ENCODE measurements around the gene SLC24A4.

The SLC24A4 gene

DNA sequence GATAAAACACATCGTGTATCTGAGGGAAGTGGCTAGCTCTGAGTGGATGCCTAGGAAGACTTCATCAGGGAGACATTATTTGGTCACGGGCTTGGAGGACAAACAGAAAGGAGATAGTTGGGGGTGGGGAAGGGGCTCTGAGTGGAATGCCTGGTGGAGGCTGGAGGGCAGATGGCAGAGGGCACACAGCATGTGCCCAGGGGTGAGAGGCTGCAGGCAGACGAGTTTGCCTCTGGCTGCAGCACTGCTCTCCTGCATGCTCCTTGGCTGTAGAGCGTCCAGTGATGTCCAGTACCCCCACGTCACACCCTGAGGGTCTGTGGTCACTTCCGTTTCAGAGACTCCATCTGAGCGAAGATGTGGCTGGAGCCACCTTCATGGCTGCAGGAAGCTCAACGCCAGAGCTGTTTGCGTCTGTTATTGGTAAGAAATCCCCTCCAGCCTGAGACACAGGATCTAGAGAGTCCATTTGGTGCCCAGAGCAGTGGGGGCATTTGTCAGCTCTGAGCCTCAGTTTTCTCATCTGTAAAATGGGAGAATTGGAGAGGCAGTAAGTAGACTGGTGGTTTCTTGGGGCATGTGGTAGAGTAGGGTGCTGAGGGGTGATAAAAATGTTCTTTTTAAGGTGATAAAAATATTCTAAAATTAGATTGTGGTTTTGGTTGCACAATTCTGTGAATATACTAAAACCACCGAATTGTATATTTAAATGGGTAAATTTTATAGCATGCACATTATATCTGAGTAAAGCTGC lies 119.0 kb downstream of the SLC24A4 start:
- DNase-seq: no peak

DNA sequence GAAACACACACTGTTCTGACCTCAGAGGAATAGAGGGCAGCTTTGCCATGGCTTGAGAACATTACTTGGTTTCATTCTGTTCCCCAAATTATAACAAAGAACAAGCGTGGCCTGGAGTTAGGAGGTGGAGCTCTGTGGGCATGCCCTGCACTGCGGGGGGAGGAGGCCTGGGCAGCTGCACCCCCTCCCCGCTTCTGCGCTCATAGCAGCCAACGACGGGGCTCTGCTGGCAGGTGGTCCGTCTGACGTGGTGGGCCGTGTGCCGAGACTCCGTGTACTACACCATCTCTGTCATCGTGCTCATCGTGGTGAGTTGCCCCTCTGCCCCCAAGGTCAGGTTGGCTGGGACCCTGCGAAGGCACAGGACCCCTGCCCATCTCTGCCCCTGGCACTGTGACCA lies 120.2 kb downstream of the SLC24A4 start:
- no peak for DNase-seq

- DNase-seq: no peak
Observed at GRCh38 chr14:92443741-92444140, 120.8 kb downstream of the SLC24A4 start.

DNA sequence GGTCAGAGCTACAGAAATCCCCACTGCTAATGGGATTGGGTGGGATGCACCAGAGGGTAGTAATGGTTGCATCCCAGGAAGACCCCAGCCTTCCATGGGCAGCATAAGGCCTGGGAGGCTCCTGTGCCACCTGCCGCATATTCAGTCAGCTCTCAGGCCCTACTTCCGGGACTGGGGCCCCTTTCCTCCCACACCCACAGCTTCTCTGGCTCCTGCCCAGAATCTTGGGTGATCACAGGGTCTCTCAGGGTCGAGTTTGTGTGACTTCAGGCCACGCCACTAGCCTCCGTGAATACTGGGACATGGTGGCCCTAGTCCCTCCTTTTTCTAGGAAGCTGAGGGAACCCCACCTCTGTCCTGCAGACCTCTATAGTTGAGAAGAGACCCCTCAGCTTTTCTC lies 123.8 kb downstream of the SLC24A4 start:
- DNase-seq: no peak

DNA sequence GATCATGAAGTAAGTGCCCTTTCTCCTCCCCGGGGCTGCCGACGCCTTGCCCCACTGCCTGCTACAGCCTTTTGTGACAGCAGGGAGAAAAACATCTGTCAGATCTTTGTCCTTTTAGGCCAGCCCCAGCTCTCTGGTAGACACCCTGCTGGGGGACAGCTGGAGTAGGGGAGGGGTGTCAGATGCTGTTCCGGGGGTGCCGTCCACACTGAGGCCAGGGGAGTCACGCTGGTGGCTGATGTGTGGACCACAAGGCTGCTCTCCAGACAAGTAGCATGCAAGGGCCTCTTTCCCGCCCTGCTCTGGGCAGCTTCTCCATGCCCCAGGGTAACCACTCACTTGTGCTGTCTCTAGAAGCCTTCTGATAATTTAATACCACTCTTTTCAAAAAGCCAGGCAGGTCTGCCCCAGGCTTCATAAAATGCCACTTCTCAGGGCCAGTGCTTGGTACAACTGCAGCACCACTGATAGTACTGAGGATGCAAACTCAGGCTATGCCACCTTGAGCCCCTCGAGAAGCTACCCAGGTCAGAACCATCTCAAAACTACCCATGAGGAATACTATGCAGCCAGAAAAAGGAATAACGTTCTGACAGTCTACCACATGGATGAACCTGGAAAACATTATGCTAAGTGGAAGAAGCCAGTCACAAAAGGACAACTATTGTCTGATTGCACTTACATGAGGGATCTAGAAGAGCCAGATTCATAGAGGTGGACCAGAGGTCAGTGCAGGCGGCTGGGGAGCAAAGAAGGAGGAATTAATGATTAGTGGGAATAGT lies 124.6 kb downstream of the SLC24A4 start:
- DNase-seq: no peak

- no peak for DNase-seq
Observed at GRCh38 chr14:92448786-92449185, 125.8 kb downstream of the SLC24A4 start.

GRCh38 chr14:92449404-92450181 lies 126.6 kb downstream of the SLC24A4 start:
- no peak for DNase-seq

GRCh38 chr14:92450351-92451070 lies 127.5 kb downstream of the SLC24A4 start:
- no peak for DNase-seq

- no peak for DNase-seq
Observed at GRCh38 chr14:92451245-92451644, 128.3 kb downstream of the SLC24A4 start.

- no peak for DNase-seq
Observed at GRCh38 chr14:92451755-92452154, 128.8 kb downstream of the SLC24A4 start.

DNA sequence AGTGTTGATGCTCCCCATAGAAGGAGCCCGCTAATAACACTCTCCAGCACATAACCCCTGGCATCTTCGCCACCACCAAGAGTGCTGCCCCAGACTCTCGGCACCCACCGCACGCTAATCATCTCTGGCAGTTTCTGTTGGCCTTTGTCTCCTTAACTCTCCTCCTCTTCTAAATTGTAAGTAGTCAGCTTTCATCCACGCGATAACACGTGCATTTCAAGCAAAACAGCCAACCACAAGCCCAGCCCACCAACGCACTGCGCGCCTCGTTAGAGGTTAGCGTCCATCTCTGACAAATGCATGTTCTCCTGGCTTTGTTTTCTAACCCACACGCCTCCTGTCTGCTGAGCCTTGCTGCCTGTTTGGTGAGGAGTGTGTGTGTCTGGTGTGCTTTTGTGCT lies 129.5 kb downstream of the SLC24A4 start:
- DNase-seq: no peak

GRCh38 chr14:92453691-92454090 lies 130.7 kb downstream of the SLC24A4 start:
- DNase-seq: no peak

GRCh38 chr14:92455231-92455630 lies 132.3 kb downstream of the SLC24A4 start:
- no peak for DNase-seq

- no peak for DNase-seq
Observed at GRCh38 chr14:92456215-92457015, 133.4 kb downstream of the SLC24A4 start.

DNA sequence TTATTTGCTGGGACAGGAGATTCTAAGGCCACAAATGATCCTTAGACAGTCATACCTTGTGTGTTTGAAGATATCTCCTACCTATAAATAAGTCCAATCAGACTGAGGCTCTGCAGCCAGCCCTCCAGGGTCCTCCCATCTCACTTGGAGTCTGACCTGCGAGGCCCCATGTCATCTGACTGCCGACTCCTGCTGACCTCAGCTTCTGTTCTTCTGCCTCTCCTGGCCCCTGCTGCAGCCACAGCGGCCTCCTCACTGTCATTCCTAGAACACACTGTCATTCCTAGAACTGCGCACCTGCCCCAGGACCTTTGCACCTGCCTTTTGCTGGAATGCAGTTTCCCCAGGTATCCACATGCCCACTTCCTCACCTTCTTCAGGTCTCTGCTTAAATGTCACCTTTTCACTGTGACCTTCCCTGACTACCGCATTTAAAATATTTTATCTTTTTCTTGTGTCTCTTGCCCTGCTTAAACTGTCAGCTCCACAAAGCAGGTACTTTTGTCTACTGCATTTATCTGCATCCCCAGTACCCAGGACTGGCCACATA lies 134.1 kb downstream of the SLC24A4 start:
- DNase-seq: no peak

DNA sequence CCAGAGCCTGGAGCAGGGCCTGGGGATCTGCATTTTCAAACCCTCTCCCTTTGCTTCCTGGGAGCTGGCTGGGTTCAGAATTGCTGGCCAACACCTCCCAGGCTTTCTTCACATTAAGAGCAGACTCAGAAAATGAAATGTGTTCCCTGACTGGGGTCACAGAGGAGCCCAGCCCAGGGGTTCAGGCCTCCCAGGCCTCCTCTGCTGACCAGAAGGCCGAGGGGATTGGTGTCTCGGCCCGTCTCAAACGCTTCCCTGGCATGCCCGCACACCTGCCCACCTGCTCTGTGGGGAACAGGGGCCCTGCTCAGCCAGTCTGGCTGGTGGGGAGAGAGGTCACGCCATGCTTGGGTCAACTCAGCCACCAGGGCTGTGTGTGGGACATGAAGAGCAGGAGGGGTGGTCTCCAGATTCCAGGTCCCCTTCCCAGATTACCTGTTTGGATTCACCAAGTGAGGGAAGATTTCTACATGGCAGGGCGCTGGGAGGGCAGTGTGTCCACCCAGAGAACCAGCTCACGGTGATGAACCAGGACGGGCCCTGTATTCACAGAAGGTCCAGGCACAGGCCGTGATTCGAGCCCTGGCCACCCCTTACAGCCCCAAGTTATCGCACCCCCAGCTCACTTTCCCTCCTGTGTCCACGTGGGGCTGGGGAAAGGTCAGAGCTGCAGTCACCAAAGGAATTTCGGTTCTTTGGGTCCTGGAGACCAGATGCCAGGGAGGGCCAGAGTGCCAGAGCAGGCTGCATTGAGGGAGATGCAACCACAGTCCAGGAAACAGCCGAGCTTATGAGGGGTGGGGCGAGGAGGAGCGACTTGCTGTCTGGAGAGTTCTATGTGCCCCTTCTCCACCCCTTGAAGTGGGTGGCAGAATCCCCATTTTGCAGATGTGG lies 135.4 kb downstream of the SLC24A4 start:
- no peak for DNase-seq

- no peak for DNase-seq
Observed at GRCh38 chr14:92459030-92459949, 136.3 kb downstream of the SLC24A4 start.

GRCh38 chr14:92459950-92460421 lies 137.0 kb downstream of the SLC24A4 start:
- DNase-seq: no peak

DNA sequence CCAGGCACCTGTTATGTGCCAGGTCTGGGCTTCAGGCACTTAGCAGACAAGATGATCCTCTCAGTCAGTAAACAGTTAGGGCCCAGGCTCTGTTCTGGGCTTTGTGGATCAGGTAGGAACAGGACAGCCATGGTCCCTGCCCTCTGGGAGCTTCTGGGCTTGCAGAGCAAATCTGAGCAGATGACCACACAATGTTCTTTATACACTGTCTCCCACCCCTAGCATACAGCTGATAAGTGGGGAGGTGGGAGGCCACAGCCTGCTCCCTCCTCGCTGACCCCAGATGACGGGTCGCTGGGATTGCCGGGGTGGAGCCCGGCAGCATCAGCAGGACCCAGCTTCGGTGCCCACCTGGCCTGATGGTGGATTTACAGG lies 137.6 kb downstream of the SLC24A4 start:
- DNase-seq: no peak
